ENCODE measurements around the gene PTPN14. TPM values are rescaled to one million over a fixed set of nuclear protein-coding genes. Genes with fewer than 3 reads are reported as not detected.
"Not testable (repeated sequence)": the region's sequence is repeated elsewhere in the genome, so short reads cannot be mapped to it uniquely, and the experiment has no call there.

The PTPN14 gene
- total and polyA plus RNA-seq, 12 donors, result 5.0 to 71.6 (median 42.3) TPM

- no peak for TF ChIP-seq CTCF (IDR thresholded peaks at IDR 0.05)
- Histone ChIP-seq H3K4me1 (peaks cover 0 to 63% (median 42%) of the 10 kb centered on the region in 9 donors), H3K27ac (no peak overlapping the region)
These were observed 53.4 kb downstream of the PTPN14 start for GRCh38 chr1:214498021-214498420.

GRCh38 chr1:214496126-214496525 lies 55.3 kb downstream of the PTPN14 start:
- H3K4me3 ChIP-seq, result no peak overlapping the region
- peak overlapping the region in 1 of 10 donors; percentile 38 for H3K27ac ChIP-seq
- 80 to 83% methylated on average over 4 of the region's 4 CpGs for WGBS, 2 donors
- H3K27me3 ChIP-seq, result no peaks in the 10 kb centered on the region
- no peak for TF ChIP-seq CTCF (IDR thresholded peaks at IDR 0.05)
- ATAC-seq (peak in 4 of 8 donors; percentile 33 to 57 (median 44)), DNase-seq (no peak)
- peaks cover 0 to 77% (median 57%) of the 10 kb centered on the region in 9 donors for H3K4me1 ChIP-seq
- intact Hi-C loops (cut with DNase I), result no loop called here
- H3K36me3 ChIP-seq, result no peaks in the 10 kb centered on the region
- no peaks in the 10 kb centered on the region for H3K9me3 ChIP-seq

More at GRCh38 chr1:214498021-214498420, 53.4 kb downstream of the PTPN14 start:
- WGBS, 2 donors, result 10 to 15% methylated on average over 1 of the region's 1 CpG
- H3K4me3 ChIP-seq, result no peak overlapping the region
- no peaks in the 10 kb centered on the region for H3K36me3 ChIP-seq
- DNase-seq (no peak), ATAC-seq (peak in 2 of 8 donors; percentile 40 to 42)
- intact Hi-C loops (cut with DNase I), result no loop called here
- no peaks in the 10 kb centered on the region for H3K9me3 ChIP-seq
- no peaks in the 10 kb centered on the region for H3K27me3 ChIP-seq

- Histone ChIP-seq H3K4me3 (no peak overlapping the region), H3K36me3 (no peaks in the 10 kb centered on the region), H3K4me1 (peaks cover 0 to 63% (median 54%) of the 10 kb centered on the region in 9 donors), H3K27me3 (no peaks in the 10 kb centered on the region), H3K9me3 (no peaks in the 10 kb centered on the region), H3K27ac (no peak overlapping the region)
- ATAC-seq, result no peak
- DNase-seq, result no peak
- WGBS, 2 donors, result 42 to 46% methylated on average over 2 of the region's 2 CpGs
- intact Hi-C loops (cut with DNase I), result no loop called here
- TF ChIP-seq CTCF (IDR thresholded peaks at IDR 0.05), result no peak
These were observed 56.7 kb downstream of the PTPN14 start for GRCh38 chr1:214494706-214495105.

- H3K27me3 ChIP-seq; DNase-seq; H3K36me3 ChIP-seq; ATAC-seq; H3K9me3 ChIP-seq; H3K4me3 ChIP-seq; H3K27ac ChIP-seq; intact Hi-C loops (cut with DNase I): not testable (repeated sequence)
- 96 to 98% methylated on average over 6 of the region's 6 CpGs for WGBS, 2 donors
- peaks cover 0 to 61% (median 52%) of the 10 kb centered on the region in 9 donors for H3K4me1 ChIP-seq
These were observed 57.2 kb downstream of the PTPN14 start for GRCh38 chr1:214494179-214494578.

GRCh38 chr1:214493126-214493796 lies 58.1 kb downstream of the PTPN14 start:
- WGBS, 2 donors, result 88% methylated on average over 7 of the region's 7 CpGs
- intact Hi-C loops (cut with DNase I), result no loop called here
- DNase-seq (no peak), ATAC-seq (peak in 1 of 8 donors; percentile 6)
- Histone ChIP-seq H3K4me1 (peaks cover 0 to 62% (median 48%) of the 10 kb centered on the region in 9 donors), H3K27me3 (no peaks in the 10 kb centered on the region), H3K9me3 (no peaks in the 10 kb centered on the region), H3K27ac (peak overlapping the region in 3 of 10 donors; percentile 16 to 46 (median 38)), H3K4me3 (no peak overlapping the region), H3K36me3 (no peaks in the 10 kb centered on the region)
- TF ChIP-seq CTCF (IDR thresholded peaks at IDR 0.05), result no peak
